Esophagus muscularis mucosa (tissue), 4 donors: ENCODE measurements around the gene CYLD. TPM values are rescaled to one million over a fixed set of nuclear protein-coding genes. Genes with fewer than 3 reads are reported as not detected.
A peak's percentile ranks its signal among the peaks of the same experiment; 100 is the strongest.

Experiments
- DNase-seq: peaks from one replicate; pipeline ENCODE4 v3.0.0-alpha.2; 2017; ENCODE audit errors: extremely low spot score
- H3K27ac ChIP-seq, 4 donors: fragments of 200-600 bp; sonication (generic); replicated peaks in 1 of 4; 1 replicate in 3 of 4; 2 replicates in 1 of 4; pipeline ENCODE4 v1.5.1; 2016 to 2019; ENCODE audit warnings: mild to moderate bottlenecking in 1 of 4
- H3K27me3 ChIP-seq, 4 donors: fragments of 200-600 bp; sonication (generic); one replicate each; pipeline versions ENCODE4 v1.5.1 to v1.6.0; 2016 to 2019
- H3K36me3 ChIP-seq, 4 donors: fragments of 200-600 bp; sonication (generic); one replicate each; pipeline ENCODE4 v1.5.1; 2016 to 2019
- H3K4me1 ChIP-seq, 4 donors: fragments of 200-600 bp; sonication (generic); one replicate each; pipeline ENCODE4 v1.5.1; 2016 to 2019
- H3K4me3 ChIP-seq, 4 donors: fragments of 200-600 bp; sonication (generic); 1 replicate in 2 of 4; 2 replicates in 2 of 4; pipeline ENCODE4 v1.5.1; 2016 to 2019; ENCODE audit warnings: mild to moderate bottlenecking in 4 of 4, moderate library complexity in 1 of 4
- H3K9me3 ChIP-seq, 4 donors: fragments of 200-600 bp; sonication (generic); 1 replicate in 3 of 4; 2 replicates in 1 of 4; pipeline ENCODE4 v1.5.1; 2016 to 2019
- CTCF ChIP-seq, 3 experiments: fragments of 200-600 bp in 2 of 3; fragments of 450-650 bp in 1 of 3; sonication (generic) in 2 of 3; IDR thresholded peaks; one replicate each; pipeline ENCODE4 v1.5.1; 2017 to 2019; ENCODE audit warnings: antibody characterized with exemption in 3 of 3, mild to moderate bottlenecking in 2 of 3, moderate library complexity in 1 of 3
- EP300 ChIP-seq: sonication (generic); formaldehyde crosslinking; IDR thresholded peaks from one replicate; pipeline ENCODE4 v1.6.1; 2017; ENCODE audit warnings: antibody characterized with exemption
- POLR2A ChIP-seq: fragments of 450-650 bp; IDR thresholded peaks from one replicate; pipeline ENCODE4 v1.6.1; 2017; ENCODE audit warnings: antibody characterized with exemption, moderate library complexity, mild to moderate bottlenecking, low read depth
- POLR2AphosphoS5 ChIP-seq, 2 donors: sonication (generic); formaldehyde crosslinking; IDR thresholded peaks; one replicate each; pipeline ENCODE4 v1.6.1; 2017; ENCODE audit warnings: antibody characterized with exemption in 2 of 2
- WGBS: methylation state at CpG from one replicate; pipeline ENCODE4 v1.1.5; 2018; 5-methylcytosine and 5-hydroxymethylcytosine counted together
- intact Hi-C: fragments of 100-400 bp; cut with DNase I; formaldehyde crosslinking; loops from one replicate; pipeline ENCODE4 v1.15.1; 2023
- total RNA-seq, 4 donors: library from RNA; depleted of rRNA; stranded (reverse); fragments of >200 nt; gene quantifications; one replicate each; pipeline versions ENCODE4 v1.1.0 to v1.2.1, GENCODE V29; 2016

CYLD gene
- total RNA-seq, 4 donors from 2014 or later = 40.1 to 46.4 (median 40.8) TPM

DNA sequence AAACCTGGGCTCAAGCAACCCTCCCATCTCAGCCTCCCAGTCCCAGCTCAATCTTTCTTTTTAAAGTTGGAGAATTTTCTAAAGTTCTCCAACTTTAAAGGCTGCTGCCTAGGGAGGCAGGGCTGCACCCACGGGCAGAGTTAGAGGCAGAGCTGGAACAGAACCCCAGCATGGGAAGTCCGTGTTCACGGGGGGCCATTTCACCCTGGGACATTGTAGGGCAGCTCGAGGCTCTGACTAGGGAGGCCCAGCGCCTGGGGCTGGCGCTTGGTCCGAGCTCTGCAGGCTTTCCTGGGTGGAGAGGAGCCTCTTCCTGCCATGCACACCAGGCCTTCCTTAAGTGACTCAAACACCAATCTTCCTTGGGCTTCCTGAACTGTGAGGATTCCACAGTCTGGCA, 70.2 kb downstream of the CYLD start:
- no peak overlapping the region for H3K4me3 ChIP-seq
- WGBS = 67% methylated on average over 5 of the region's 7 CpGs
- no peaks in the 10 kb centered on the region for H3K36me3 ChIP-seq
- H3K4me1 ChIP-seq = no peaks in the 10 kb centered on the region
- H3K9me3 ChIP-seq = no peaks in the 10 kb centered on the region
- no peak for TF ChIP-seq CTCF (IDR thresholded peaks at IDR 0.05)
- no peak for TF ChIP-seq POLR2AphosphoS5 (IDR thresholded peaks at IDR 0.05)
- TF ChIP-seq EP300 = no peak
- intact Hi-C loops = no loop called here
- peak; percentile 66 for DNase-seq
- H3K27me3 ChIP-seq = no peaks in the 10 kb centered on the region
- H3K27ac ChIP-seq = no peak overlapping the region

DNA sequence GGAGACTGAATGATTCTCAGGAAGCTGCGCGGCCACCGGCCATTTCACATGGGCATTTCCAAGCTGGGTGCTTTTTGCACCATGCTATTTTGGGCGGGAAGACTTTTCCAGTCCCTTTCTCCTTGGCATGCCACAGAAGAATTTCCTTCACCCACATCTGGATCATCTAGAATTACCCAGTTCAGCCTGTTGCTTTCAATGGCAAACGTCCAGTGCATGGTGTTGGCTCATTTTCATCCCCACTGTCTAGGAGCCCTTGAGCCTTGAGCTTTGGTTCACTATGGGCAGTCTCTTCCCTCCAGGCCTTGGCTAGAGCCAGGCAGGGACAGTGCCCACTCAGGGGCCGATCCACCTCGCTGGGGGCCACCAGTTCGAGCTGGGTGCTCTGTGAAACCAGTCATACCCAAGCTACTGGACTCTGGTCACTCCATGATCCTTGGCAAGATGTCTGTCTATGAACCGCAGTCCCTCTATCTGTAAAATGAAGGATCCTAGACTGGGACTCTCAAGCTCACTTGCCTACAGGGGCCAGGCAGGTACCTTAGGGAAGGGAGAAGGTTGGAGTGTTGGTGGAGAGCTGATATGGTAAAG, 71.1 kb downstream of the CYLD start:
- DNase-seq = peak; percentile 90
- H3K9me3 ChIP-seq = no peaks in the 10 kb centered on the region
- H3K36me3 ChIP-seq = no peaks in the 10 kb centered on the region
- H3K27me3 ChIP-seq = no peaks in the 10 kb centered on the region
- H3K4me1 ChIP-seq = no peaks in the 10 kb centered on the region
- no peak for TF ChIP-seq POLR2A
- no peak for TF ChIP-seq POLR2AphosphoS5 (IDR thresholded peaks at IDR 0.05)
- TF ChIP-seq CTCF (IDR thresholded peaks at IDR 0.05) = no peak
- TF ChIP-seq EP300 = no peak
- H3K27ac ChIP-seq = no peak overlapping the region
- no peak overlapping the region for H3K4me3 ChIP-seq
- WGBS = 83% methylated on average over 9 of the region's 9 CpGs
- intact Hi-C loops = no loop called here

DNA sequence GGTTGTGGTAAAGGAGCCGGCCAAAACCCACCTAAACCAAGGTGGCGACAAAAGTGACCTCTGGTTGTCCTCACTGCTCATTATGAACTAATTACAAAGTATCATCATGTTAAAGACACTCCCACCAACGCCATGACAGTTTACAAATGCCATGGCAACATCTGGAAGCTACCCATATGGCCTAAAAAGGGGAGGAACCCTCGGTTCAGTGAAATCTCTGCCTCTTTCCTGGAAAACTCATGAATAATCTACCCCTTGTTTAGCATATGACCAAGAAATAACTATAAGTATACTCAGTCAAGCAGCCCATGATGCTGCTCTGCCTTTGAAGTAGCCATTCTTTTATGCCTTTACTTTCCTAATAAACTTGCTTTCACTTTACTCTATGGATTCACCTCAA, 72.2 kb downstream of the CYLD start:
- Histone ChIP-seq H3K4me3 (no peak overlapping the region), H3K27me3 (peaks cover 0 to 5% (median 0%) of the 10 kb centered on the region in 4 donors), H3K9me3 (no peaks in the 10 kb centered on the region), H3K27ac (no peak overlapping the region), H3K36me3 (no peaks in the 10 kb centered on the region), H3K4me1 (no peaks in the 10 kb centered on the region)
- WGBS = 80% methylated on average over 4 of the region's 4 CpGs
- TF ChIP-seq EP300 (no peak), POLR2A (no peak), CTCF (IDR thresholded peaks at IDR 0.05) (no peak), POLR2AphosphoS5 (IDR thresholded peaks at IDR 0.05) (no peak)
- peak; percentile 42 for DNase-seq
- intact Hi-C loops = no loop called here

DNA sequence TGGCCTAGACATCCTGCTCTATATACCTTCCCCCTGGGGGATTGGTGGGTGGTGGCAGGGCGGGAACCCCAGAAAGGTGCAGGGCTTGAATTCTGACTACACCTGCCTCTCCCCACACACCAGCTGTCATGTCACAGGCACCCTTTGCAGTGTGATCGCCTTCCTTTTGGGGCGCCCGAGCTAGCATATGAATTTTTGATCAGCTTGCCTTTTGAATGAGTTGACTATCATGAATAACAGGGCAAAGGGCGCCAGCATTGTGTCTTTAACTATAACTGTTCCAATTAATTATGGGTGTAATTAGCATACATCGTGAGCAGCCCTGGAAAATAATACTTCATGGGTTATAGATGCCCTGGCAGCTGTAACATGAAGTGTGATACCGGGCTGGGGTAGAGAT, 72.7 kb downstream of the CYLD start:
- H3K4me3 ChIP-seq = no peak overlapping the region
- H3K36me3 ChIP-seq = no peaks in the 10 kb centered on the region
- H3K27ac ChIP-seq = no peak overlapping the region
- no peaks in the 10 kb centered on the region for H3K9me3 ChIP-seq
- 90% methylated on average over 7 of the region's 7 CpGs for WGBS
- peaks cover 0 to 5% (median 0%) of the 10 kb centered on the region in 4 donors for H3K27me3 ChIP-seq
- H3K4me1 ChIP-seq = no peaks in the 10 kb centered on the region
- intact Hi-C loops = no loop called here
- peak; percentile 50 for DNase-seq
- no peak for TF ChIP-seq CTCF (IDR thresholded peaks at IDR 0.05)
- no peak for TF ChIP-seq EP300
- no peak for TF ChIP-seq POLR2A
- no peak for TF ChIP-seq POLR2AphosphoS5 (IDR thresholded peaks at IDR 0.05)

- DNase-seq = peak; percentile 64
- H3K27ac ChIP-seq = no peak overlapping the region
- intact Hi-C loops = no loop called here
- 85% methylated on average over 7 of the region's 7 CpGs for WGBS
- H3K36me3 ChIP-seq = no peaks in the 10 kb centered on the region
- no peak overlapping the region for H3K4me3 ChIP-seq
- H3K9me3 ChIP-seq = no peaks in the 10 kb centered on the region
- peaks cover 0 to 5% (median 0%) of the 10 kb centered on the region in 4 donors for H3K27me3 ChIP-seq
- H3K4me1 ChIP-seq = no peaks in the 10 kb centered on the region
- TF ChIP-seq CTCF (IDR thresholded peaks at IDR 0.05) = no peak
- no peak for TF ChIP-seq POLR2AphosphoS5 (IDR thresholded peaks at IDR 0.05)
- no peak for TF ChIP-seq EP300
- TF ChIP-seq POLR2A = no peak
Measured at GRCh38 chr16:50815382-50815781, 73.5 kb downstream of the CYLD start.
